HEK293 (cell line): ENCODE results near the gene TDP2.
A peak's percentile ranks its signal among the peaks of the same experiment; 100 is the strongest.

Experiments used
- FEZF1 ChIP-seq: fragments of 450-650 bp; formaldehyde crosslinking; IDR thresholded peaks from 2 replicates; pipeline ENCODE4 v1.5.1; 2016; ENCODE audit warnings: missing biosample characterization, missing genetic modification characterization
- KLF1 ChIP-seq: fragments of 450-650 bp; formaldehyde crosslinking; IDR thresholded peaks from 2 replicates; pipeline ENCODE4 v1.5.1; 2016; ENCODE audit warnings: missing biosample characterization, missing genetic modification characterization
- KLF10 ChIP-seq: fragments of 450-650 bp; IDR thresholded peaks from 2 replicates; pipeline ENCODE4 v1.5.1; 2018; ENCODE audit warnings: missing biosample characterization, mild to moderate bottlenecking, missing genetic modification characterization
- MEIS1 ChIP-seq: sonication (generic); formaldehyde crosslinking; IDR thresholded peaks from 2 replicates; pipeline ENCODE4 v1.8.1; 2022; ENCODE audit warnings: missing genetic modification reagents, mild to moderate bottlenecking, borderline replicate concordance
- SETDB1 ChIP-seq: IDR thresholded peaks from one replicate; pipeline ENCODE4 v1.6.1; 2017; ENCODE audit warnings: mild to moderate bottlenecking, low read length, moderate library complexity, mixed read lengths; ENCODE audit not compliant: insufficient read length
- TCF7L2 ChIP-seq: IDR thresholded peaks from 2 replicates; pipeline ENCODE4 v1.6.1; 2011; ENCODE audit warnings: low read depth, mild to moderate bottlenecking, inconsistent platforms, low read length, moderate library complexity, borderline replicate concordance
- ZFHX2 ChIP-seq: fragments of 450-650 bp; formaldehyde crosslinking; conservative IDR thresholded peaks from 2 replicates; pipeline ENCODE4 v1.5.1; 2016; ENCODE audit warnings: missing biosample characterization, missing genetic modification characterization
- ZNF146 ChIP-seq: fragments of 450-650 bp; formaldehyde crosslinking; IDR thresholded peaks from 2 replicates; pipeline ENCODE4 v1.5.1; 2016; ENCODE audit warnings: missing biosample characterization, missing genetic modification characterization
- ZNF157 ChIP-seq: fragments of 450-650 bp; formaldehyde crosslinking; IDR thresholded peaks from 2 replicates; pipeline ENCODE4 v1.5.1; 2016; ENCODE audit warnings: missing biosample characterization, missing genetic modification characterization
- ZNF174 ChIP-seq: fragments of 450-650 bp; formaldehyde crosslinking; IDR thresholded peaks from 2 replicates; pipeline ENCODE4 v1.5.0; 2017; ENCODE audit warnings: missing biosample characterization, mild to moderate bottlenecking, missing genetic modification characterization
- ZNF223 ChIP-seq: fragments of 450-650 bp; formaldehyde crosslinking; IDR thresholded peaks from 2 replicates; pipeline ENCODE4 v1.5.1; 2016; ENCODE audit warnings: missing biosample characterization, missing genetic modification characterization
- ZNF24 ChIP-seq: fragments of 450-650 bp; formaldehyde crosslinking; IDR thresholded peaks from 2 replicates; pipeline ENCODE4 v1.5.1; 2016; ENCODE audit warnings: missing biosample characterization, missing genetic modification characterization
- ZNF366 ChIP-seq: fragments of 450-650 bp; formaldehyde crosslinking; conservative IDR thresholded peaks from 2 replicates; pipeline ENCODE4 v1.5.1; 2016; ENCODE audit warnings: missing biosample characterization, missing genetic modification characterization
- ZNF394 ChIP-seq: fragments of 450-650 bp; formaldehyde crosslinking; IDR thresholded peaks from 2 replicates; pipeline ENCODE4 v1.5.1; 2016; ENCODE audit warnings: missing biosample characterization, missing genetic modification characterization, mild to moderate bottlenecking, moderate library complexity, borderline replicate concordance
- ZNF48 ChIP-seq: fragments of 450-650 bp; formaldehyde crosslinking; IDR thresholded peaks from 2 replicates; pipeline ENCODE4 v1.5.1; 2016; ENCODE audit warnings: missing biosample characterization, missing genetic modification characterization
- ZNF558 ChIP-seq: fragments of 450-650 bp; formaldehyde crosslinking; IDR thresholded peaks from 2 replicates; pipeline ENCODE4 v1.5.1; 2016; ENCODE audit warnings: missing biosample characterization, missing genetic modification characterization
- ZNF560 ChIP-seq: fragments of 450-650 bp; formaldehyde crosslinking; IDR thresholded peaks from 2 replicates; pipeline ENCODE4 v1.5.1; 2017; ENCODE audit warnings: missing biosample characterization, missing genetic modification characterization, borderline replicate concordance
- ZNF707 ChIP-seq: fragments of 450-650 bp; formaldehyde crosslinking; IDR thresholded peaks from 2 replicates; pipeline ENCODE4 v1.5.1; 2016; ENCODE audit warnings: missing biosample characterization, missing genetic modification characterization
- ZSCAN16 ChIP-seq: fragments of 450-650 bp; formaldehyde crosslinking; IDR thresholded peaks from 2 replicates; pipeline ENCODE4 v1.5.1; 2016; ENCODE audit warnings: missing biosample characterization, missing genetic modification characterization
- TF ChIP-seq, protein P1 (sequence below): fragments of 450-650 bp; formaldehyde crosslinking; IDR thresholded peaks from 2 replicates; pipeline ENCODE4 v1.5.1; 2016; ENCODE audit warnings: missing biosample characterization, missing genetic modification characterization
- TF ChIP-seq, protein P2 (sequence below): fragments of 450-650 bp; formaldehyde crosslinking; IDR thresholded peaks from 2 replicates; pipeline ENCODE4 v1.5.1; 2016; ENCODE audit warnings: missing biosample characterization, missing genetic modification characterization, borderline replicate concordance
- TF ChIP-seq, protein P3 (sequence below): fragments of 450-650 bp; formaldehyde crosslinking; IDR thresholded peaks from 2 replicates; pipeline ENCODE4 v1.5.1; 2016; ENCODE audit warnings: missing biosample characterization, missing genetic modification characterization
- TF ChIP-seq, protein P4 (sequence below): sonication (generic); formaldehyde crosslinking; IDR thresholded peaks from 2 replicates; pipeline ENCODE4 v1.8.1; 2022; ENCODE audit warnings: mild to moderate bottlenecking, moderate library complexity, missing genetic modification reagents
- TF ChIP-seq, protein P5 (sequence below): fragments of 450-650 bp; formaldehyde crosslinking; IDR thresholded peaks from 2 replicates; pipeline ENCODE4 v1.5.1; 2016; ENCODE audit warnings: missing biosample characterization, missing genetic modification characterization

Gene TDP2

DNA sequence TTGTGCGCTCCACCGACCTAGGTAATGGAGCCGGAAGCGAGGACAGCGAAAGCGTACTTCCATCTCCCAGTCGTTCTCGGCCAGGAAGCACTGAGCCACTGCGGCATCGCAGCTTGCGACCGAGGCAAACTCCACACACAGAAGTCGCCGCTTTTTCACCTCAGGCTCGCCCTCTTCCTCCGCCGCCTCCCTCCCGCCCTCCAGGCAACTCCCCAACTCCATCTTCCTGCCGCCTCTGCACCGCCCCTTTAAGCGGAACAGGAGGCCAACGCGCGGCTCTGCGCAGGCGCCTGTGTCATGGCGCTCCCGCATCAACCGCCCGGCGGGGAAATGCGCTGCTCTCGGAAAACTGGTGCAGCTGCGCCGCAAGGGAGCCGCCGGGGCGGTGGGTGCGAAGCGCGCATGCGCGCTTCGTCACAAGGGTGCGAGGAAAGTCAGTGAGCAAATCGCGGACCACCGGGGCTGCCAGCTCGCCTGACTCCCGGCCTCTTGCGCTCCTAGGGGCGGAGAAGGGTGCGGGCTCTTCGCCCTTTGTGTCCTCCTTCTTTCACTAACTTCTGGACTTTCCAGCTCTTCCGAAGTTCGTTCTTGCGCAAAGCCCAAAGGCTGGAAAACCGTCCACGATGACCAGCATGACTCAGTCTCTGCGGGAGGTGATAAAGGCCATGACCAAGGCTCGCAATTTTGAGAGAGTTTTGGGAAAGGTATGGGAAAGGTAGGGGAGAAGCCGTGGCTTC is at the start of gene TDP2, which contains the start of gene ACOT13 (continued):
- TF ChIP-seq ZNF394 (tag by site-specific recombination): peak; percentile 75; the same call in 1 of the 2 replicates
- TF ChIP-seq, protein P1, sequence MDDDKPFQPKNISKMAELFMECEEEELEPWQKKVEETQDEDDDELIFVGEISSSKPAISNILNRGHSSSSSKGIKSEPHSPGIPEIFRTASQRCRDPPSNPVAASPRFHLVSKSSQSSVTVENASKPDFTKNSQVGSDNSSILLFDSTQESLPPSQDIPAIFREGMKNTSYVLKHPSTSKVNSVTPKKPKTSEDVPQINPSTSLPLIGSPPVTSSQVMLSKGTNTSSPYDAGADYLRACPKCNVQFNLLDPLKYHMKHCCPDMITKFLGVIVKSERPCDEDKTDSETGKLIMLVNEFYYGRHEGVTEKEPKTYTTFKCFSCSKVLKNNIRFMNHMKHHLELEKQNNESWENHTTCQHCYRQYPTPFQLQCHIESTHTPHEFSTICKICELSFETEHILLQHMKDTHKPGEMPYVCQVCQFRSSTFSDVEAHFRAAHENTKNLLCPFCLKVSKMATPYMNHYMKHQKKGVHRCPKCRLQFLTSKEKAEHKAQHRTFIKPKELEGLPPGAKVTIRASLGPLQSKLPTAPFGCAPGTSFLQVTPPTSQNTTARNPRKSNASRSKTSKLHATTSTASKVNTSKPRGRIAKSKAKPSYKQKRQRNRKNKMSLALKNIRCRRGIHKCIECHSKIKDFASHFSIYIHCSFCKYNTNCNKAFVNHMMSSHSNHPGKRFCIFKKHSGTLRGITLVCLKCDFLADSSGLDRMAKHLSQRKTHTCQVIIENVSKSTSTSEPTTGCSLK (tag by site-specific recombination): no peak
- TF ChIP-seq, protein P2, sequence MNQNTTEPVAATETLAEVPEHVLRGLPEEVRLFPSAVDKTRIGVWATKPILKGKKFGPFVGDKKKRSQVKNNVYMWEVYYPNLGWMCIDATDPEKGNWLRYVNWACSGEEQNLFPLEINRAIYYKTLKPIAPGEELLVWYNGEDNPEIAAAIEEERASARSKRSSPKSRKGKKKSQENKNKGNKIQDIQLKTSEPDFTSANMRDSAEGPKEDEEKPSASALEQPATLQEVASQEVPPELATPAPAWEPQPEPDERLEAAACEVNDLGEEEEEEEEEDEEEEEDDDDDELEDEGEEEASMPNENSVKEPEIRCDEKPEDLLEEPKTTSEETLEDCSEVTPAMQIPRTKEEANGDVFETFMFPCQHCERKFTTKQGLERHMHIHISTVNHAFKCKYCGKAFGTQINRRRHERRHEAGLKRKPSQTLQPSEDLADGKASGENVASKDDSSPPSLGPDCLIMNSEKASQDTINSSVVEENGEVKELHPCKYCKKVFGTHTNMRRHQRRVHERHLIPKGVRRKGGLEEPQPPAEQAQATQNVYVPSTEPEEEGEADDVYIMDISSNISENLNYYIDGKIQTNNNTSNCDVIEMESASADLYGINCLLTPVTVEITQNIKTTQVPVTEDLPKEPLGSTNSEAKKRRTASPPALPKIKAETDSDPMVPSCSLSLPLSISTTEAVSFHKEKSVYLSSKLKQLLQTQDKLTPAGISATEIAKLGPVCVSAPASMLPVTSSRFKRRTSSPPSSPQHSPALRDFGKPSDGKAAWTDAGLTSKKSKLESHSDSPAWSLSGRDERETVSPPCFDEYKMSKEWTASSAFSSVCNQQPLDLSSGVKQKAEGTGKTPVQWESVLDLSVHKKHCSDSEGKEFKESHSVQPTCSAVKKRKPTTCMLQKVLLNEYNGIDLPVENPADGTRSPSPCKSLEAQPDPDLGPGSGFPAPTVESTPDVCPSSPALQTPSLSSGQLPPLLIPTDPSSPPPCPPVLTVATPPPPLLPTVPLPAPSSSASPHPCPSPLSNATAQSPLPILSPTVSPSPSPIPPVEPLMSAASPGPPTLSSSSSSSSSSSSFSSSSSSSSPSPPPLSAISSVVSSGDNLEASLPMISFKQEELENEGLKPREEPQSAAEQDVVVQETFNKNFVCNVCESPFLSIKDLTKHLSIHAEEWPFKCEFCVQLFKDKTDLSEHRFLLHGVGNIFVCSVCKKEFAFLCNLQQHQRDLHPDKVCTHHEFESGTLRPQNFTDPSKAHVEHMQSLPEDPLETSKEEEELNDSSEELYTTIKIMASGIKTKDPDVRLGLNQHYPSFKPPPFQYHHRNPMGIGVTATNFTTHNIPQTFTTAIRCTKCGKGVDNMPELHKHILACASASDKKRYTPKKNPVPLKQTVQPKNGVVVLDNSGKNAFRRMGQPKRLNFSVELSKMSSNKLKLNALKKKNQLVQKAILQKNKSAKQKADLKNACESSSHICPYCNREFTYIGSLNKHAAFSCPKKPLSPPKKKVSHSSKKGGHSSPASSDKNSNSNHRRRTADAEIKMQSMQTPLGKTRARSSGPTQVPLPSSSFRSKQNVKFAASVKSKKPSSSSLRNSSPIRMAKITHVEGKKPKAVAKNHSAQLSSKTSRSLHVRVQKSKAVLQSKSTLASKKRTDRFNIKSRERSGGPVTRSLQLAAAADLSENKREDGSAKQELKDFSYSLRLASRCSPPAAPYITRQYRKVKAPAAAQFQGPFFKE: no peak
- no peak for TF ChIP-seq MEIS1 (CRISPR knock-in tag)
- no peak for TF ChIP-seq ZNF560 (tag by site-specific recombination)
- TF ChIP-seq, protein P3, sequence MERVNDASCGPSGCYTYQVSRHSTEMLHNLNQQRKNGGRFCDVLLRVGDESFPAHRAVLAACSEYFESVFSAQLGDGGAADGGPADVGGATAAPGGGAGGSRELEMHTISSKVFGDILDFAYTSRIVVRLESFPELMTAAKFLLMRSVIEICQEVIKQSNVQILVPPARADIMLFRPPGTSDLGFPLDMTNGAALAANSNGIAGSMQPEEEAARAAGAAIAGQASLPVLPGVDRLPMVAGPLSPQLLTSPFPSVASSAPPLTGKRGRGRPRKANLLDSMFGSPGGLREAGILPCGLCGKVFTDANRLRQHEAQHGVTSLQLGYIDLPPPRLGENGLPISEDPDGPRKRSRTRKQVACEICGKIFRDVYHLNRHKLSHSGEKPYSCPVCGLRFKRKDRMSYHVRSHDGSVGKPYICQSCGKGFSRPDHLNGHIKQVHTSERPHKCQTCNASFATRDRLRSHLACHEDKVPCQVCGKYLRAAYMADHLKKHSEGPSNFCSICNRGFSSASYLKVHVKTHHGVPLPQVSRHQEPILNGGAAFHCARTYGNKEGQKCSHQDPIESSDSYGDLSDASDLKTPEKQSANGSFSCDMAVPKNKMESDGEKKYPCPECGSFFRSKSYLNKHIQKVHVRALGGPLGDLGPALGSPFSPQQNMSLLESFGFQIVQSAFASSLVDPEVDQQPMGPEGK (tag by site-specific recombination): peak; percentile 61; the same call in 1 of the 2 replicates
- no peak for TF ChIP-seq ZNF558 (tag by site-specific recombination)
- no peak for TF ChIP-seq ZNF146 (tag by site-specific recombination)
- no peak for TF ChIP-seq TCF7L2
- no peak for TF ChIP-seq SETDB1
- TF ChIP-seq, protein P4, sequence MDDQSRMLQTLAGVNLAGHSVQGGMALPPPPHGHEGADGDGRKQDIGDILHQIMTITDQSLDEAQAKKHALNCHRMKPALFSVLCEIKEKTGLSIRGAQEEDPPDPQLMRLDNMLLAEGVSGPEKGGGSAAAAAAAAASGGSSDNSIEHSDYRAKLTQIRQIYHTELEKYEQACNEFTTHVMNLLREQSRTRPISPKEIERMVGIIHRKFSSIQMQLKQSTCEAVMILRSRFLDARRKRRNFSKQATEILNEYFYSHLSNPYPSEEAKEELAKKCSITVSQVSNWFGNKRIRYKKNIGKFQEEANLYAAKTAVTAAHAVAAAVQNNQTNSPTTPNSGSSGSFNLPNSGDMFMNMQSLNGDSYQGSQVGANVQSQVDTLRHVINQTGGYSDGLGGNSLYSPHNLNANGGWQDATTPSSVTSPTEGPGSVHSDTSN (CRISPR knock-in tag): peak; percentile 0; the same call in 1 of the 2 replicates
- no peak for TF ChIP-seq ZNF223 (tag by site-specific recombination)
- no peak for TF ChIP-seq ZNF174 (tag by site-specific recombination)
- peak; percentile 58; the same call in 1 of the 2 replicates for TF ChIP-seq ZNF24 (tag by site-specific recombination)
- no peak for TF ChIP-seq ZNF157 (tag by site-specific recombination)
- TF ChIP-seq, protein P5, sequence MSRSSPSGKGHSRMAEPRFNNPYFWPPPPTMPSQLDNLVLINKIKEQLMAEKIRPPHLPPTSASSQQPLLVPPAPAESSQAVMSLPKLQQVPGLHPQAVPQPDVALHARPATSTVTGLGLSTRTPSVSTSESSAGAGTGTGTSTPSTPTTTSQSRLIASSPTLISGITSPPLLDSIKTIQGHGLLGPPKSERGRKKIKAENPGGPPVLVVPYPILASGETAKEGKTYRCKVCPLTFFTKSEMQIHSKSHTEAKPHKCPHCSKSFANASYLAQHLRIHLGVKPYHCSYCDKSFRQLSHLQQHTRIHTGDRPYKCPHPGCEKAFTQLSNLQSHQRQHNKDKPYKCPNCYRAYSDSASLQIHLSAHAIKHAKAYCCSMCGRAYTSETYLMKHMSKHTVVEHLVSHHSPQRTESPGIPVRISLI (tag by site-specific recombination): no peak
- TF ChIP-seq ZNF707 (tag by site-specific recombination): no peak
- TF ChIP-seq ZNF48 (tag by site-specific recombination): no peak
- TF ChIP-seq ZFHX2: peak; percentile 90
- TF ChIP-seq KLF10 (tag by site-specific recombination): no peak; the same call in 1 of the 2 replicates
- 0 out of 2 replicates have a peak, but pooled peaks have one; percentile 30 for TF ChIP-seq ZSCAN16 (tag by site-specific recombination)
- peak; percentile 90 for TF ChIP-seq ZNF366 (tag by site-specific recombination)
- TF ChIP-seq KLF1: peak; percentile 66; the same call in 1 of the 2 replicates
- 0 out of 2 replicates have a peak, but pooled peaks have one; percentile 29 for TF ChIP-seq FEZF1
